DND-41 (cell line): ENCODE measurements around the gene PRELP.

Experiments used
- ATAC-seq: fragments of 200-7000 bp; cut with Tn5 transposase; 3 replicates; pipeline ENCODE4 v1.9.1; 2021; ENCODE audit warnings: low read depth; ENCODE audit not compliant: insufficient read depth
- DNase-seq: peaks from one replicate; pipeline ENCODE4 v3.0.0-alpha.2; 2020
- H2AFZ ChIP-seq: 2 replicates; pipeline ENCODE4 v1.6.0; 2012; ENCODE audit warnings: low read depth, low read length
- H3K27ac ChIP-seq: 2 replicates; pipeline ENCODE4 v1.5.1; 2012; ENCODE audit warnings: low read length, inconsistent platforms
- H3K27me3 ChIP-seq: fragments of 200-600 bp; sonication (generic); 2 replicates; pipeline ENCODE4 v1.6.0; 2012; ENCODE audit warnings: low read length, mild to moderate bottlenecking, inconsistent platforms; ENCODE audit not compliant: insufficient read depth, poor library complexity
- H3K36me3 ChIP-seq: 2 replicates; pipeline ENCODE4 v1.5.1; 2012; ENCODE audit warnings: low read length, inconsistent platforms; ENCODE audit not compliant: insufficient read depth
- H3K4me1 ChIP-seq: 2 replicates; pipeline ENCODE4 v1.5.1; 2012; ENCODE audit warnings: mild to moderate bottlenecking, low read length; ENCODE audit not compliant: insufficient read depth
- H3K4me2 ChIP-seq: 2 replicates; pipeline ENCODE4 v1.6.0; 2012; ENCODE audit warnings: mild to moderate bottlenecking, moderate library complexity, low read length, inconsistent platforms; ENCODE audit not compliant: insufficient read depth
- H3K4me3 ChIP-seq, 2 experiments: fragments of 200-600 bp in 1 of 2; shearing (Covaris generic) in 1 of 2; 2 replicates each; pipeline ENCODE4 v1.5.1; 2012 to 2016; ENCODE audit warnings: inconsistent platforms in 2 of 2, low read length in 2 of 2, mild to moderate bottlenecking in 2 of 2, low read depth in 1 of 2, moderate library complexity in 1 of 2
- H3K79me2 ChIP-seq: 2 replicates; pipeline ENCODE4 v1.6.0; 2012; ENCODE audit warnings: low read length, inconsistent platforms; ENCODE audit not compliant: insufficient read depth
- H3K9ac ChIP-seq: 2 replicates; pipeline ENCODE4 v1.6.0; 2012; ENCODE audit warnings: low read depth, mild to moderate bottlenecking, inconsistent platforms, low read length, moderate library complexity
- H3K9me3 ChIP-seq: 2 replicates; pipeline ENCODE4 v1.5.1; 2012; ENCODE audit warnings: low read length, moderate library complexity, mild to moderate bottlenecking, inconsistent platforms; ENCODE audit not compliant: insufficient read depth, severe bottlenecking
- H4K20me1 ChIP-seq: 2 replicates; pipeline ENCODE4 v1.6.0; 2012; ENCODE audit warnings: low read length; ENCODE audit not compliant: insufficient read depth
- CTCF ChIP-seq: IDR thresholded peaks from 2 replicates; pipeline ENCODE4 v1.5.1; 2012; ENCODE audit warnings: borderline replicate concordance, low read length, moderate library complexity, mild to moderate bottlenecking; ENCODE audit not compliant: poor library complexity, severe bottlenecking; ENCODE audit errors: extremely low read depth
- EZH2 ChIP-seq: IDR thresholded peaks from 3 replicates; pipeline ENCODE4 v1.6.1; 2012; ENCODE audit warnings: borderline replicate concordance, low read depth, mild to moderate bottlenecking, moderate library complexity, low read length, inconsistent platforms; ENCODE audit not compliant: severe bottlenecking

Gene PRELP

GRCh38 chr1:203492082-203492747 lies 16.6 kb downstream of the PRELP start:
- Histone ChIP-seq H3K27me3 (peaks cover 25% of the 10 kb centered on the region), H3K9me3 (no peaks in the 10 kb centered on the region), H3K4me3 (no peak overlapping the region), H3K27ac (no peak overlapping the region), H4K20me1 (no peaks in the 10 kb centered on the region; the same call in 1 of the 2 replicates), H2AFZ (no peak overlapping the region), H3K4me1 (no peaks in the 10 kb centered on the region), H3K79me2 (no peaks in the 10 kb centered on the region), H3K36me3 (no peaks in the 10 kb centered on the region), H3K4me2 (no peak overlapping the region), H3K9ac (no peak overlapping the region)
- ATAC-seq (no peak), DNase-seq (no peak)
- TF ChIP-seq EZH2 = no peak

GRCh38 chr1:203492748-203493130 lies 17.1 kb downstream of the PRELP start:
- H3K4me1 ChIP-seq = no peaks in the 10 kb centered on the region
- peaks cover 25% of the 10 kb centered on the region for H3K27me3 ChIP-seq
- no peak for DNase-seq
- no peaks in the 10 kb centered on the region for H4K20me1 ChIP-seq
- no peak overlapping the region for H3K9ac ChIP-seq
- H2AFZ ChIP-seq = no peak overlapping the region
- H3K4me3 ChIP-seq = no peak overlapping the region
- H3K79me2 ChIP-seq = no peaks in the 10 kb centered on the region
- H3K9me3 ChIP-seq = no peaks in the 10 kb centered on the region
- no peak for ATAC-seq
- TF ChIP-seq EZH2 (no peak), CTCF (no peak)
- H3K36me3 ChIP-seq = no peaks in the 10 kb centered on the region
- H3K4me2 ChIP-seq = no peak overlapping the region
- H3K27ac ChIP-seq = no peak overlapping the region

GRCh38 chr1:203493901-203494300 lies 18.3 kb downstream of the PRELP start, which contains the start of gene OPTC:
Gene OPTC (plus strand): TSS chr1:203494153. CDS start chr1:203496006, 1,853 bp downstream.
- Histone ChIP-seq H2AFZ (no peak within 1 kb of the TSS), H3K4me1 (no peaks in the 10 kb centered on the region), H3K4me3 (no peak within 1 kb of the TSS), H3K27ac (no peak within 1 kb of the TSS), H3K9me3 (no peaks in the 10 kb centered on the region), H3K4me2 (no peak within 1 kb of the TSS), H3K9ac (no peak within 1 kb of the TSS), H4K20me1 (no peaks in the 10 kb centered on the region), H3K27me3 (peaks cover 25% of the 10 kb centered on the region), H3K36me3 (no peaks in the 10 kb centered on the region), H3K79me2 (no peaks in the 10 kb centered on the region)
- TF ChIP-seq CTCF (no peak), EZH2 (no peak)
- DNase-seq = no peak
- no peak for ATAC-seq

GRCh38 chr1:203495845-203496244 lies 20.2 kb downstream of the PRELP start:
- ATAC-seq (no peak), DNase-seq (no peak)
- no peak overlapping the region for H2AFZ ChIP-seq
- H4K20me1 ChIP-seq = no peaks in the 10 kb centered on the region
- no peak overlapping the region for H3K4me2 ChIP-seq
- no peak overlapping the region for H3K27ac ChIP-seq
- H3K79me2 ChIP-seq = no peaks in the 10 kb centered on the region
- TF ChIP-seq CTCF = no peak
- TF ChIP-seq EZH2 = no peak
- no peak overlapping the region for H3K4me3 ChIP-seq
- no peaks in the 10 kb centered on the region for H3K36me3 ChIP-seq
- no peak overlapping the region for H3K9ac ChIP-seq
- no peaks in the 10 kb centered on the region for H3K9me3 ChIP-seq
- H3K27me3 ChIP-seq = peaks cover 19% of the 10 kb centered on the region
- no peaks in the 10 kb centered on the region for H3K4me1 ChIP-seq
